ENCODE measurements around the gene EPN1.

Gene EPN1

DNA sequence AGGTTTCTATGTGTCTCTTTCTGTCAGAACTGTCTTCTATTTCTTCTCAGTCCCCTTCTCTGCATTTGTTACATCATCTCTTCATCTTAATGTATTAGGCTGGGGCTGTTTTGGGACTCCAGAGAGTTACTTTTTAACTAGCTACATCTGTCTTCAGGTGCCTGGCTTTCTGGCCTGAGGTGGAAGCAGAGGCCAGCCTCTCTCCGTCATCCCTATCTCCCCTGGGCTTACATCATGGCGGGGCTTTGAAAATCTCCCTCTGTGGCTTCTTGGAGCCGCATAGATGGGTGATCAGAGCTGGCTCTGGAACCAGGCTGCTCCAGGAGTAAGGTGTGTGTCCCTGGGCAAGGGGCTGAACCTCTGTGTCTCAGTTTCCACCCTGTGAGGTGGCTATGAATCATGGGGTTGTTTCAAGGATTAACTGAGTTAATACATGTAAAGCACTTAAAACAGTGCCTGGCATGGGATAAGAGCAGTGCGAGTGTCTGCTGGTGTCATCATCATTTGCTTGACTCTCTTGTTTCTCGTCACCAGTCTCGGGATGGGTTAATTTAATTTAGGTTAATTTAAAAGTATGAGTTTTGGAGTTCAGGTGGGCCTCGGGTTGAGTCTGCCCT lies 2.0 kb downstream of the EPN1 start:
- H3K36me3 ChIP-seq (ENCODE audit: insufficient read depth, low read length), result peaks cover 56% of the 10 kb centered on the region
- H3K4me3 ChIP-seq (ENCODE audit: low read depth, low read length, poor library complexity, severe bottlenecking), result peak overlapping the region; percentile 97
- H3K27me3 ChIP-seq (ENCODE audit: insufficient read depth, low read length), result no peaks in the 10 kb centered on the region
- H3F3A ChIP-seq (ENCODE audit: insufficient read depth, low read length), result no peaks in the 10 kb centered on the region; the same call in 1 of the 2 replicates
- H3K9me2 ChIP-seq (ENCODE audit: low read depth, low read length), result no peaks in the 10 kb centered on the region
- peak overlapping the region; percentile 88 for H3K9ac ChIP-seq (ENCODE audit: low read length)
- TF ChIP-seq EZH2 (IDR thresholded peaks at IDR 0.05; ENCODE audit: borderline replicate concordance, low read length), result no peak
- TF ChIP-seq, protein P1, sequence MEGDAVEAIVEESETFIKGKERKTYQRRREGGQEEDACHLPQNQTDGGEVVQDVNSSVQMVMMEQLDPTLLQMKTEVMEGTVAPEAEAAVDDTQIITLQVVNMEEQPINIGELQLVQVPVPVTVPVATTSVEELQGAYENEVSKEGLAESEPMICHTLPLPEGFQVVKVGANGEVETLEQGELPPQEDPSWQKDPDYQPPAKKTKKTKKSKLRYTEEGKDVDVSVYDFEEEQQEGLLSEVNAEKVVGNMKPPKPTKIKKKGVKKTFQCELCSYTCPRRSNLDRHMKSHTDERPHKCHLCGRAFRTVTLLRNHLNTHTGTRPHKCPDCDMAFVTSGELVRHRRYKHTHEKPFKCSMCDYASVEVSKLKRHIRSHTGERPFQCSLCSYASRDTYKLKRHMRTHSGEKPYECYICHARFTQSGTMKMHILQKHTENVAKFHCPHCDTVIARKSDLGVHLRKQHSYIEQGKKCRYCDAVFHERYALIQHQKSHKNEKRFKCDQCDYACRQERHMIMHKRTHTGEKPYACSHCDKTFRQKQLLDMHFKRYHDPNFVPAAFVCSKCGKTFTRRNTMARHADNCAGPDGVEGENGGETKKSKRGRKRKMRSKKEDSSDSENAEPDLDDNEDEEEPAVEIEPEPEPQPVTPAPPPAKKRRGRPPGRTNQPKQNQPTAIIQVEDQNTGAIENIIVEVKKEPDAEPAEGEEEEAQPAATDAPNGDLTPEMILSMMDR (IDR thresholded peaks at IDR 0.05; ENCODE audit: low read length), result no peak
- no peaks in the 10 kb centered on the region for H4K20me1 ChIP-seq (ENCODE audit: insufficient read depth, low read length)
- peaks cover 40% of the 10 kb centered on the region for H3K79me2 ChIP-seq (ENCODE audit: insufficient read depth, low read length)
- H3K27ac ChIP-seq (ENCODE audit: low read depth, low read length, poor library complexity, severe bottlenecking), result peak overlapping the region; percentile 96
- H3K4me1 ChIP-seq (ENCODE audit: insufficient read depth, low read length, severe bottlenecking), result peaks cover 58% of the 10 kb centered on the region
- no peaks in the 10 kb centered on the region for H3K9me3 ChIP-seq (ENCODE audit: low read length)
- H2AFZ ChIP-seq (ENCODE audit: low read length), result no peak overlapping the region
- peak overlapping the region; percentile 98 for H3K4me2 ChIP-seq (ENCODE audit: low read length)

DNA sequence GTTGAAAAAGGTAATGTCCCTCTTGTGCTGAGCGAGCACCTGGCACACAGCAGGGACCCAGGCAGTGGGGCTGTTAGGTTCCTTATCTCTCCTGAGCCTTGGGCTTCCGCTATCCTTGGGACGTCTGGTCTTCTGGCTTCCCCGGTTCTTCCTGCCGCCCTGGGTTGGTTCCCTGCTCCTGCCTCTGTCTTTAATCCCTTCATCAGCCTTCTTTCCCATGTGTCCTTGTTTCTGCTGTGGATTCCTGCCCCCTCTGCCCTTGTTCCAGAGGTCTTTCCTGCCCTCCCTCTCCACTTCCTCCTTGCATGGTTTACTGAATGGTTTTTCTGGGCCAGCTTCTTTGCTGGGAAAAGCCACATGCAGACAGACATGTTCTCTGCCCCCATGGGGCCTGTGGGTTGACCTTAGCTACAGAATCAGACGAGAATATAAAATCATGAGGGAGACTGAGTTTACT lies 2.6 kb downstream of the EPN1 start:
- Histone ChIP-seq H3K4me2 (ENCODE audit: low read length) (peak overlapping the region; percentile 98), H3K9me3 (ENCODE audit: low read length) (no peaks in the 10 kb centered on the region), H3K4me3 (ENCODE audit: low read depth, low read length, poor library complexity, severe bottlenecking) (peak overlapping the region; percentile 97), H3K79me2 (ENCODE audit: insufficient read depth, low read length) (peaks cover 41% of the 10 kb centered on the region), H3K27ac (ENCODE audit: low read depth, low read length, poor library complexity, severe bottlenecking) (peak overlapping the region; percentile 96), H3K27me3 (ENCODE audit: insufficient read depth, low read length) (no peaks in the 10 kb centered on the region), H3K9me2 (ENCODE audit: low read depth, low read length) (no peaks in the 10 kb centered on the region), H3K36me3 (ENCODE audit: insufficient read depth, low read length) (peaks cover 53% of the 10 kb centered on the region), H4K20me1 (ENCODE audit: insufficient read depth, low read length) (no peaks in the 10 kb centered on the region), H3K4me1 (ENCODE audit: insufficient read depth, low read length, severe bottlenecking) (peaks cover 58% of the 10 kb centered on the region), H3F3A (ENCODE audit: insufficient read depth, low read length) (no peaks in the 10 kb centered on the region; the same call in 1 of the 2 replicates), H3K9ac (ENCODE audit: low read length) (peak overlapping the region; percentile 88), H2AFZ (ENCODE audit: low read length) (no peak overlapping the region)
- TF ChIP-seq EZH2 (IDR thresholded peaks at IDR 0.05; ENCODE audit: borderline replicate concordance, low read length), result no peak
- TF ChIP-seq, protein P1 (IDR thresholded peaks at IDR 0.05; ENCODE audit: low read length), result no peak

DNA sequence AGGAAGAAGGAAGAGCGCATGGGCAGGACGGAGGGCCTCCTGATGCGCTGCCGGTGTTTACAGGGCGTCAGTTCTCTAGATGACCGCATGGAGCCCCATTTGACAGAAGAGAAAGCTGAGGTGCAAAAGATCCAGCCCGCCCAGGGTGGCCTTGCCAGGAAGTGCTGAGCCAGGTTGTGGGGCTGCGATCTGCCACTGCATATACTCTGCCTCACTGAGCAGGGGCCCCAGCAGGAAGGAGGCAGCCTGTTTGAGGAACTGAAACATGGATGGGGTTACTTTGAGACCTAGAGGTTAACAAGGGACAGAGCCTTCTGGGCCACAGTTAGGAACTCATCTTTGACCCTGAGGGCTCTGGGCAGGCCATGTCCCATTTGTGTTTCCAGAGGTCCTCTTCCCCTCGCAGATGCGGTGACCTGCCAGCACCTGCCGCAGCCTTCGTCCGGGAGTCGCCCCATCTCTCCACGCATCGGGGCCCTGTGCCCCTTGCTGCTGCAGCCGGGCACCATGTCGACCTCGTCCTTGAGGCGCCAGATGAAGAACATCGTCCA lies 3.2 kb downstream of the EPN1 start:
- Histone ChIP-seq H2AFZ (ENCODE audit: low read length) (no peak overlapping the region), H3K36me3 (ENCODE audit: insufficient read depth, low read length) (peaks cover 47% of the 10 kb centered on the region), H3K9me2 (ENCODE audit: low read depth, low read length) (no peaks in the 10 kb centered on the region), H4K20me1 (ENCODE audit: insufficient read depth, low read length) (no peaks in the 10 kb centered on the region), H3K4me2 (ENCODE audit: low read length) (peak overlapping the region; percentile 98), H3K9me3 (ENCODE audit: low read length) (no peaks in the 10 kb centered on the region), H3F3A (ENCODE audit: insufficient read depth, low read length) (no peaks in the 10 kb centered on the region; the same call in 1 of the 2 replicates), H3K9ac (ENCODE audit: low read length) (peak overlapping the region; percentile 88), H3K27ac (ENCODE audit: low read depth, low read length, poor library complexity, severe bottlenecking) (peak overlapping the region; percentile 96), H3K4me1 (ENCODE audit: insufficient read depth, low read length, severe bottlenecking) (peaks cover 55% of the 10 kb centered on the region), H3K4me3 (ENCODE audit: low read depth, low read length, poor library complexity, severe bottlenecking) (peak overlapping the region; percentile 97), H3K27me3 (ENCODE audit: insufficient read depth, low read length) (no peaks in the 10 kb centered on the region), H3K79me2 (ENCODE audit: insufficient read depth, low read length) (peaks cover 41% of the 10 kb centered on the region)
- no peak for TF ChIP-seq EZH2 (IDR thresholded peaks at IDR 0.05; ENCODE audit: borderline replicate concordance, low read length)
- TF ChIP-seq, protein P1 (IDR thresholded peaks at IDR 0.05; ENCODE audit: low read length), result peak; percentile 37; the same call in 1 of the 2 replicates

All from OCI-LY1 (cell line).